Measurements from ENCODE around the gene RNLS. TPM values are rescaled to one million over a fixed set of nuclear protein-coding genes. Genes with fewer than 3 reads are reported as not detected.
A peak's percentile ranks its signal among the peaks of the same experiment; 100 is the strongest.

RNLS gene
- total RNA-seq, 4 donors from 2014 or later: 8.7 to 19.7 (median 12.9) TPM

- no peaks in the 10 kb centered on the region for H3K27me3 ChIP-seq
- H3K4me1 ChIP-seq: peaks cover 0 to 12% of the 10 kb centered on the region in 2 donors
- H3K9me3 ChIP-seq: peaks cover 0 to 12% of the 10 kb centered on the region in 2 donors
- no peak overlapping the region for H3K4me3 ChIP-seq
- DNase-seq: no peak
- H3K36me3 ChIP-seq: no peaks in the 10 kb centered on the region
- TF ChIP-seq POLR2A (IDR thresholded peaks at IDR 0.05) (no peak), CTCF (IDR thresholded peaks at IDR 0.05) (no peak)
- H3K27ac ChIP-seq: no peak overlapping the region
- intact Hi-C loops (cut with DNase I; ENCODE audit: low total_unique reads): no loop called here
Measured at GRCh38 chr10:88318803-88319202, 264.3 kb downstream of the RNLS start.

GRCh38 chr10:88317099-88317498 is 266.0 kb downstream of the RNLS start:
- Histone ChIP-seq H3K4me3 (no peak overlapping the region), H3K36me3 (no peaks in the 10 kb centered on the region), H3K27me3 (no peaks in the 10 kb centered on the region), H3K27ac (peak overlapping the region; percentile 69), H3K9me3 (peaks cover 0 to 12% of the 10 kb centered on the region in 2 donors), H3K4me1 (peaks cover 6 to 20% of the 10 kb centered on the region in 2 donors)
- intact Hi-C loops (cut with DNase I; ENCODE audit: low total_unique reads): no loop called here
- DNase-seq: no peak
- TF ChIP-seq POLR2A (IDR thresholded peaks at IDR 0.05) (no peak), CTCF (IDR thresholded peaks at IDR 0.05) (no peak)

GRCh38 chr10:88316292-88316861 is 266.7 kb downstream of the RNLS start:
- intact Hi-C loops (cut with DNase I; ENCODE audit: low total_unique reads): no loop called here
- Histone ChIP-seq H3K36me3 (no peaks in the 10 kb centered on the region), H3K27ac (peak overlapping the region; percentile 69), H3K4me3 (no peak overlapping the region), H3K4me1 (peaks cover 7 to 20% of the 10 kb centered on the region in 2 donors), H3K9me3 (peaks cover 0 to 12% of the 10 kb centered on the region in 2 donors), H3K27me3 (no peaks in the 10 kb centered on the region)
- TF ChIP-seq CTCF (IDR thresholded peaks at IDR 0.05) (no peak), POLR2A (IDR thresholded peaks at IDR 0.05) (no peak)
- peak in 1 of 2 donors; percentile 64 for DNase-seq

GRCh38 chr10:88315755-88316154 is 267.4 kb downstream of the RNLS start:
- H3K27me3 ChIP-seq: no peaks in the 10 kb centered on the region
- no peaks in the 10 kb centered on the region for H3K36me3 ChIP-seq
- no peak overlapping the region for H3K4me3 ChIP-seq
- H3K9me3 ChIP-seq: peaks cover 0 to 12% of the 10 kb centered on the region in 2 donors
- H3K4me1 ChIP-seq: peaks cover 7 to 20% of the 10 kb centered on the region in 2 donors
- TF ChIP-seq POLR2A (IDR thresholded peaks at IDR 0.05) (no peak), CTCF (IDR thresholded peaks at IDR 0.05) (no peak)
- intact Hi-C loops (cut with DNase I; ENCODE audit: low total_unique reads): no loop called here
- peak overlapping the region; percentile 69 for H3K27ac ChIP-seq
- peak in 1 of 2 donors; percentile 22 for DNase-seq

GRCh38 chr10:88314362-88314761 is 268.8 kb downstream of the RNLS start:
- H3K4me1 ChIP-seq: peaks cover 7 to 20% of the 10 kb centered on the region in 2 donors
- no peaks in the 10 kb centered on the region for H3K36me3 ChIP-seq
- peak; percentile 46 to 49 for DNase-seq
- no peaks in the 10 kb centered on the region for H3K27me3 ChIP-seq
- peak overlapping the region; percentile 69 for H3K27ac ChIP-seq
- intact Hi-C loops (cut with DNase I; ENCODE audit: low total_unique reads): no loop called here
- no peaks in the 10 kb centered on the region for H3K9me3 ChIP-seq
- TF ChIP-seq POLR2A (IDR thresholded peaks at IDR 0.05) (no peak), CTCF (IDR thresholded peaks at IDR 0.05) (no peak)
- no peak overlapping the region for H3K4me3 ChIP-seq
